MCF 10A (cell line): ENCODE measurements around the gene PLXNB3. TPM values are rescaled to one million over a fixed set of nuclear protein-coding genes. Genes with fewer than 3 reads are reported as not detected.

Experiments
- BruUV-seq: library from RNA; stranded (reverse); fragments of 400-500 nt; replicated peaks from 2 replicates; lab custom pipeline; 2021; lab: Mats Ljungman, UMichigan
- CTCF ChIA-PET: fragments of 300-600 bp; sonication (Branson Sonifier 250); formaldehyde crosslinking; extraction: SDS; loops from one replicate; lab custom pipeline; 2021; ENCODE audit warnings: antibody characterized with exemption, inconsistent platforms; lab: Yijun Ruan, JAX
- POLR2A ChIA-PET: fragments of 300-600, 350-650 bp; sonication (Branson Sonifier 250); formaldehyde crosslinking; extraction: SDS; loops from one replicate; lab custom pipeline; 2020; ENCODE audit warnings: antibody characterized with exemption, inconsistent platforms; lab: Yijun Ruan, JAX
- DNase-seq: peaks from one replicate; pipeline ENCODE4 v3.0.0-alpha.2; 2018; ENCODE audit not compliant: unreplicated experiment
- H3K27ac Mint-ChIP-seq: one replicate; pipeline ENCODE4 v1.8.0; 2022; ENCODE audit warnings: mild to moderate bottlenecking, low read depth, mixed read lengths; ENCODE audit not compliant: unreplicated experiment
- H3K27me3 Mint-ChIP-seq: one replicate; pipeline ENCODE4 v1.8.0; 2022; ENCODE audit warnings: mixed read lengths; ENCODE audit not compliant: insufficient read depth, unreplicated experiment
- H3K36me3 Mint-ChIP-seq: one replicate; pipeline ENCODE4 v1.8.0; 2022; ENCODE audit warnings: mild to moderate bottlenecking, moderate library complexity, mixed read lengths; ENCODE audit not compliant: insufficient read depth, unreplicated experiment
- H3K4me1 Mint-ChIP-seq: one replicate; pipeline ENCODE4 v1.8.0; 2022; ENCODE audit warnings: mixed read lengths; ENCODE audit not compliant: insufficient read depth, unreplicated experiment
- H3K4me3 Mint-ChIP-seq: one replicate; pipeline ENCODE4 v1.8.0; 2022; ENCODE audit warnings: mild to moderate bottlenecking, moderate library complexity, mixed read lengths; ENCODE audit not compliant: unreplicated experiment
- H3K9me3 Mint-ChIP-seq: one replicate; pipeline ENCODE4 v1.8.0; 2022; ENCODE audit warnings: mixed read lengths; ENCODE audit not compliant: unreplicated experiment
- intact Hi-C: fragments of 100-400 bp; cut with micrococcal nuclease; formaldehyde crosslinking; loops from 2 replicates; pipeline ENCODE4 v1.14.1; 2022
- total RNA-seq: library from RNA; stranded (reverse); gene quantifications from 2 replicates; pipeline ENCODE4 v1.2.3, GENCODE V29; 2022
- TF ChIP-seq, protein P1 (sequence below): fragments of 200-600 bp; IDR thresholded peaks from one replicate; pipeline ENCODE4 v1.8.0; 2022; ENCODE audit warnings: antibody characterized with exemption, mild to moderate bottlenecking; ENCODE audit not compliant: unreplicated experiment

The PLXNB3 gene
- total RNA-seq, 1 experiment from 2014 or later: 7.2 TPM

DNA sequence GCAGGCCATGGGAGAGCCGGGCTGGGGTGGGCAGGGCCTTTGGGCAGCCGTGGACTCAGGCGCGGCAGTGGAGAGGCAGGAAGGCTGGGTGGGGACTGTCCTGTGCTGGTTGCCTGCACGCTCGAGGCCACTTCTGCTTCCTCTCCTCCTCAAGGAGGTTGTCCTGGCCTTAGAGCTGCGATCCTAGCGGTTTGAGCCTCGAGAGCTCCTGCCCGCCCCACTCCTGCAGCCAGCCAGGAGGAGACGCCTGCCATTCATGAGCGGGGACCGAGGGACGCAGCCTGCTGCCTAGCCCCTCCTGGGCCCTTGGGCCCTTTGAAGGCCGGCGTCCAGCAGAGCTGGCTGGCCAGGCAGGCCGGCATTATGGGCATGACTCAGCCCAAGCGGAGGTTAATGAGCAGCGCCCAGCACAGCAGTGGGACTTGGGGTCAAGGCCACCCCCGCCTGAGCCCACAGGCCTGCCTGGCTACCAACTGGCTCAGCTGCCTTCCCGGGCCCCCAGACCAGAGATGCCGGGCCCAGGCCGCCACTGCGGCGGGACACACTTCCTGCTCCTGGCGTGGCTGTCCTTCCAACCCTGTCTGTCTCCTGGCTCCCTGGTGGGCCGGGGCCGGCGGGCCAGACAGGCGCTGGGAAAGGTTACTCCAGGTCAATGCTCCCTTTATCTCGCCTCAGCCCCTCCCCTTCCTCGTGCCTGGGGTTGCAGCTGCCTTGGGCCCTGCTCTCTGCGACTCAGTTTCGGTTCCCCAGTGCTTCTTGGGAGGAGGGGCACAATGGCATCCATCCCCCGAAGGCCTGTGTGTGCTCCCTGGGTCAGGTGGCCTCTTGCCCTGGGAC lies 37.5 kb upstream of the PLXNB3 start:
- peak overlapping the region; percentile 81 for H3K27ac Mint-ChIP-seq
- peaks cover 26% of the 10 kb centered on the region for H3K36me3 Mint-ChIP-seq
- H3K9me3 Mint-ChIP-seq: no peaks in the 10 kb centered on the region

DNA sequence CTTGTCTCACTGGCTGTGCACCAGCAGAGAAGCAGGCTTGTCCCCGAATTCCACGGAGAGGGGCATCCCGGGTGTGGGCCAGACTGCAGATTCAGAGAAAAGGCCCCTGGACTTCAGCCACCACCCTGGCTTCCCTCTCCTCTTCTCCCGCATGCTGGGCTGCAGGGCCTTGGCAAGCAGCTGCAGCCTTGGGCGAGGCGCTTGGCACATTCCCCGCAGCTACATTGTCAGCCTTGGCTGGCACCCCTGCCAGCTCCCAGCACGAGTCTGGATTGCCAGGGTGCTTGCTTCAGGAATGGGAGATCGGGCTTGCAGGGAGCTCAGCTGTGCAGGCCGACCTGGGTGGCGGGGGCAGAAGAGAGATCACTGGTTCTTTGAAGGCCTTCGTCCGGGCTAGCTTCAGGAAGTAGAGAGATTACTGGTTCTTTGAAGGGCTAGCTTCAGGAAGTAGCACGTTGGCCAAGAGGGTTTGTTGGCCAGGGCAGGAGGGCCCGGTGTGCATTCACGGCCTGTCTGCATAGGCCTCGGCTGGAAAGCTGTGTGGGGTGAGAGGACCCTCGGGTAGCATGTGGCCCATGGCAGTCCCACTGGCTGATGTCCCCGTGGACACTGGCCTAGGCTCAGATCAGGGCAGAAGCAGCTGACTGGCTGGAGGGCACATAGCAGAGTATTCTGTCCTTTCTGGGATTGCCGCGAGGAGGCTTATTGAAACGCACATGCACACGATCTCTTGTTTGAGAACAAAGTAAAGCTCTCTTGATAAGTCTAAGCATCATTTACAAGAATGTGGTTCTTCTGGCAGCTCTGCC lies 36.7 kb upstream of the PLXNB3 start:
- Mint-ChIP-seq H3K4me1 (peaks cover 30% of the 10 kb centered on the region), H3K9me3 (no peaks in the 10 kb centered on the region), H3K27ac (peak overlapping the region; percentile 81), H3K36me3 (peaks cover 18% of the 10 kb centered on the region), H3K27me3 (no peaks in the 10 kb centered on the region), H3K4me3 (peak overlapping the region; percentile 69)
- ChIA-PET CTCF (interaction anchor here (0.6 to 1.1 kb wide), 5 partner anchors 9 to 1022 kb away, joined by 3 read pairs; no protein-coding TSS in a partner anchor), POLR2A (interaction anchor here (0.6 to 2.1 kb wide), 4 partner anchors 14 to 244 kb away, joined by 4 to 13 read pairs (median 8); partner anchors contain the start of genes HCFC1, IDH3G and SSR4)
- peak; percentile 81 for DNase-seq
- TF ChIP-seq, protein P1, sequence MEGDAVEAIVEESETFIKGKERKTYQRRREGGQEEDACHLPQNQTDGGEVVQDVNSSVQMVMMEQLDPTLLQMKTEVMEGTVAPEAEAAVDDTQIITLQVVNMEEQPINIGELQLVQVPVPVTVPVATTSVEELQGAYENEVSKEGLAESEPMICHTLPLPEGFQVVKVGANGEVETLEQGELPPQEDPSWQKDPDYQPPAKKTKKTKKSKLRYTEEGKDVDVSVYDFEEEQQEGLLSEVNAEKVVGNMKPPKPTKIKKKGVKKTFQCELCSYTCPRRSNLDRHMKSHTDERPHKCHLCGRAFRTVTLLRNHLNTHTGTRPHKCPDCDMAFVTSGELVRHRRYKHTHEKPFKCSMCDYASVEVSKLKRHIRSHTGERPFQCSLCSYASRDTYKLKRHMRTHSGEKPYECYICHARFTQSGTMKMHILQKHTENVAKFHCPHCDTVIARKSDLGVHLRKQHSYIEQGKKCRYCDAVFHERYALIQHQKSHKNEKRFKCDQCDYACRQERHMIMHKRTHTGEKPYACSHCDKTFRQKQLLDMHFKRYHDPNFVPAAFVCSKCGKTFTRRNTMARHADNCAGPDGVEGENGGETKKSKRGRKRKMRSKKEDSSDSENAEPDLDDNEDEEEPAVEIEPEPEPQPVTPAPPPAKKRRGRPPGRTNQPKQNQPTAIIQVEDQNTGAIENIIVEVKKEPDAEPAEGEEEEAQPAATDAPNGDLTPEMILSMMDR: no peak
- no TSS peak for BruUV-seq
- intact Hi-C loops: no loop called here

More for the DNA sequence above, 37.5 kb upstream of the PLXNB3 start:
- intact Hi-C loops: no loop called here
- CTCF ChIA-PET: interaction anchor here (0.6 to 0.7 kb wide), 2 partner anchors 287 to 690 kb away, joined by 3 read pairs; no protein-coding TSS in a partner anchor
- peak; percentile 48 for DNase-seq
- POLR2A ChIA-PET: interaction anchor here (1.5 to 2.1 kb wide), 3 partner anchors 40 to 245 kb away, joined by 7 to 13 read pairs (median 8); partner anchors contain the start of genes HCFC1, IDH3G and SSR4
- H3K27me3 Mint-ChIP-seq: no peaks in the 10 kb centered on the region
- TF ChIP-seq, protein P1: no peak
- BruUV-seq: no TSS peak
- peaks cover 31% of the 10 kb centered on the region for H3K4me1 Mint-ChIP-seq
- peak overlapping the region; percentile 69 for H3K4me3 Mint-ChIP-seq

GRCh38 chrX:153728095-153728494 lies 36.0 kb upstream of the PLXNB3 start:
- Mint-ChIP-seq H3K27ac (no peak overlapping the region), H3K36me3 (peaks cover 12% of the 10 kb centered on the region), H3K27me3 (no peaks in the 10 kb centered on the region), H3K9me3 (no peaks in the 10 kb centered on the region), H3K4me3 (peak overlapping the region; percentile 69), H3K4me1 (peaks cover 28% of the 10 kb centered on the region)
- TF ChIP-seq, protein P1: no peak
- no peak for DNase-seq
- no TSS peak for BruUV-seq
- CTCF ChIA-PET: interaction anchor here (0.6 to 1.1 kb wide), 4 partner anchors 8 to 1022 kb away, joined by 3 read pairs; no protein-coding TSS in a partner anchor
- POLR2A ChIA-PET: interaction anchor here (0.6 to 2.1 kb wide), 5 partner anchors 38 to 906 kb away, joined by 4 to 13 read pairs (median 7); partner anchors contain the start of genes HCFC1, IDH3G and SSR4
- intact Hi-C loops: no loop called here
